DND-41 (cell line): ENCODE results near the gene LMX1B.

ENCODE experiments used
- CTCF ChIP-seq: IDR thresholded peaks from 2 replicates; pipeline ENCODE4 v1.5.1; 2012; ENCODE audit warnings: borderline replicate concordance, low read length, moderate library complexity, mild to moderate bottlenecking; ENCODE audit not compliant: poor library complexity, severe bottlenecking; ENCODE audit errors: extremely low read depth
- EZH2 ChIP-seq: IDR thresholded peaks from 3 replicates; pipeline ENCODE4 v1.6.1; 2012; ENCODE audit warnings: borderline replicate concordance, low read depth, mild to moderate bottlenecking, moderate library complexity, low read length, inconsistent platforms; ENCODE audit not compliant: severe bottlenecking

- TF ChIP-seq CTCF (no peak), EZH2 (no peak)
Observed at GRCh38 chr9:126681336-126681735, 67.6 kb downstream of the LMX1B start.
